WTC11 (cell line): ENCODE data around the gene PFDN2. TPM values are rescaled to one million over a fixed set of nuclear protein-coding genes. Genes with fewer than 3 reads are reported as not detected.

ENCODE experiments used
- ATAC-seq: fragments of 200-7000 bp; cut with Tn5 transposase; 2 replicates; pipeline ENCODE4 v1.10.0; 2021; ENCODE audit warnings: mild to moderate bottlenecking, moderate library complexity
- CTCF ChIA-PET: fragments of 300-600 bp; sonication (Branson Sonifier 250); formaldehyde crosslinking; loops from one replicate; lab custom pipeline; 2021; ENCODE audit warnings: antibody characterized with exemption; lab: Charles Lee
- POLR2A ChIA-PET: fragments of 350-600 bp; sonication (Branson Sonifier 250); formaldehyde crosslinking; loops from one replicate; lab custom pipeline; 2021; ENCODE audit warnings: antibody characterized with exemption; lab: Charles Lee
- DNase-seq: peaks from one replicate; pipeline ENCODE4 v3.0.0; 2021; ENCODE audit warnings: low spot score
- H3K27ac Mint-ChIP-seq: 2 replicates; pipeline ENCODE4 v1.8.0; 2021; ENCODE audit warnings: mixed read lengths
- H3K27me3 Mint-ChIP-seq: 2 replicates; pipeline ENCODE4 v1.8.0; 2021; ENCODE audit warnings: low read depth, mild to moderate bottlenecking, moderate library complexity, mixed read lengths
- H3K36me3 Mint-ChIP-seq: 2 replicates; pipeline ENCODE4 v1.8.0; 2021; ENCODE audit warnings: mixed read lengths
- H3K4me1 Mint-ChIP-seq: 2 replicates; pipeline ENCODE4 v1.8.0; 2022; ENCODE audit warnings: mixed read lengths
- H3K4me3 Mint-ChIP-seq: 2 replicates; pipeline ENCODE4 v1.8.0; 2021; ENCODE audit warnings: mild to moderate bottlenecking, moderate library complexity, mixed read lengths
- H3K9me3 Mint-ChIP-seq: 2 replicates; pipeline ENCODE4 v1.8.0; 2021; ENCODE audit warnings: mixed read lengths
- AFF4 ChIP-seq: sonication (generic); formaldehyde crosslinking; IDR thresholded peaks from 2 replicates; pipeline ENCODE4 v1.8.1; 2023; ENCODE audit warnings: mild to moderate bottlenecking, missing genetic modification reagents, borderline replicate concordance
- ATF2 ChIP-seq: sonication (generic); formaldehyde crosslinking; IDR thresholded peaks from 2 replicates; pipeline ENCODE4 v1.8.1; 2022; ENCODE audit warnings: low read depth, missing genetic modification reagents, borderline replicate concordance
- CREM ChIP-seq: sonication (generic); formaldehyde crosslinking; IDR thresholded peaks from 2 replicates; pipeline ENCODE4 v1.8.1; 2022; ENCODE audit warnings: mild to moderate bottlenecking, missing genetic modification reagents, moderate library complexity
- CTCF ChIP-seq: fragments of 200-600 bp; IDR thresholded peaks from 2 replicates; pipeline ENCODE4 v1.8.0; 2022; ENCODE audit warnings: antibody characterized with exemption
- E2F5 ChIP-seq: sonication (generic); formaldehyde crosslinking; IDR thresholded peaks from 2 replicates; pipeline ENCODE4 v1.8.1; 2022; ENCODE audit warnings: mild to moderate bottlenecking, moderate library complexity, missing genetic modification reagents
- ESRRA ChIP-seq: sonication (generic); formaldehyde crosslinking; IDR thresholded peaks from 2 replicates; pipeline ENCODE4 v1.8.1; 2022; ENCODE audit warnings: mild to moderate bottlenecking, missing genetic modification reagents, borderline replicate concordance
- FOXK1 ChIP-seq: sonication (generic); formaldehyde crosslinking; IDR thresholded peaks from 2 replicates; pipeline ENCODE4 v1.8.0; 2022; ENCODE audit warnings: mild to moderate bottlenecking, moderate library complexity, missing genetic modification reagents
- MAX ChIP-seq: sonication (generic); formaldehyde crosslinking; IDR thresholded peaks from 2 replicates; pipeline ENCODE4 v1.8.0; 2022; ENCODE audit warnings: mild to moderate bottlenecking, missing genetic modification reagents
- SP1 ChIP-seq: sonication (generic); formaldehyde crosslinking; conservative IDR thresholded peaks from 2 replicates; pipeline ENCODE4 v1.8.1; 2022; ENCODE audit warnings: missing genetic modification reagents
- TP53 ChIP-seq: sonication (generic); formaldehyde crosslinking; IDR thresholded peaks from 2 replicates; pipeline ENCODE4 v1.8.1; 2023; ENCODE audit warnings: mild to moderate bottlenecking, missing genetic modification reagents
- ZBTB21 ChIP-seq: sonication (generic); formaldehyde crosslinking; IDR thresholded peaks from 2 replicates; pipeline ENCODE4 v1.8.1; 2023; ENCODE audit warnings: mild to moderate bottlenecking, missing genetic modification reagents, borderline replicate concordance
- ZNF121 ChIP-seq: sonication (generic); formaldehyde crosslinking; IDR thresholded peaks from 2 replicates; pipeline ENCODE4 v1.8.0; 2023; ENCODE audit warnings: missing genetic modification reagents
- ZNF532 ChIP-seq: fragments of 250-450 bp; sonication (Bioruptor Pico); IDR thresholded peaks from 2 replicates; pipeline ENCODE4 v1.9.0; 2021; ENCODE audit warnings: mild to moderate bottlenecking, borderline replicate concordance
- total RNA-seq: library from RNA; stranded (reverse); gene quantifications from 3 replicates; pipeline ENCODE4 v1.2.3, GENCODE V29; 2021

Gene PFDN2
- total RNA-seq, 1 experiment from 2014 or later = 92.6 TPM

- no peak for TF ChIP-seq FOXK1 (CRISPR knock-in tag)
- no peak for TF ChIP-seq TP53
- no peak for TF ChIP-seq ESRRA
- TF ChIP-seq AFF4 (CRISPR knock-in tag) = no peak
Observed at GRCh38 chr1:161140755-161141400, 23.0 kb upstream of the PFDN2 start (continued).

GRCh38 chr1:161139766-161140165 lies 21.9 kb upstream of the PFDN2 start:
- ChIA-PET POLR2A (no interaction called here), CTCF (interaction anchor here (0.7 to 2.7 kb wide), 4 partner anchors 28 to 255 kb away, joined by 4 to 17 read pairs (median 8); partner anchors contain the start of genes ITLN1 and KLHDC9)
- Mint-ChIP-seq H3K9me3 (no peaks in the 10 kb centered on the region), H3K27me3 (no peaks in the 10 kb centered on the region), H3K4me1 (peaks cover 8% of the 10 kb centered on the region), H3K36me3 (peaks cover 4% of the 10 kb centered on the region; the same call in 1 of the 2 replicates), H3K4me3 (no peak overlapping the region), H3K27ac (no peak overlapping the region)
- TF ChIP-seq CTCF (0 out of 2 replicates have a peak, but pooled peaks have one; percentile 26), E2F5 (CRISPR knock-in tag) (no peak)
- ATAC-seq = peak; percentile 59; the same call in 1 of the 2 replicates
- DNase-seq = peak; percentile 30

GRCh38 chr1:161138431-161138830 lies 20.6 kb upstream of the PFDN2 start:
- Mint-ChIP-seq H3K27me3 (no peaks in the 10 kb centered on the region), H3K9me3 (no peaks in the 10 kb centered on the region), H3K27ac (peak overlapping the region; percentile 22), H3K4me1 (peaks cover 8% of the 10 kb centered on the region), H3K36me3 (peaks cover 4% of the 10 kb centered on the region; the same call in 1 of the 2 replicates), H3K4me3 (no peak overlapping the region)
- ChIA-PET POLR2A (no interaction called here), CTCF (interaction anchor here (1.1 to 2.7 kb wide), 2 partner anchors 40 to 67 kb away, joined by 9 to 17 read pairs; partner anchors contain the start of gene KLHDC9)
- no peak for DNase-seq
- no peak for ATAC-seq
- no peak for TF ChIP-seq ZNF532
- no peak for TF ChIP-seq CREM (CRISPR knock-in tag)
- no peak for TF ChIP-seq AFF4 (CRISPR knock-in tag)
- TF ChIP-seq ATF2 = no peak
- TF ChIP-seq ZNF121 = no peak
- TF ChIP-seq MAX (CRISPR knock-in tag) = no peak
- no peak for TF ChIP-seq ZBTB21 (CRISPR knock-in tag)
- no peak for TF ChIP-seq SP1 (CRISPR knock-in tag)
